ENCODE measurements around the gene ELOVL3. TPM values are rescaled to one million over a fixed set of nuclear protein-coding genes. Genes with fewer than 3 reads are reported as not detected.

Gene ELOVL3
- total and polyA plus RNA-seq, 2 of the 13 experiments (the other 11 are each of a cell fraction or from before 2014, with no cell fraction given) = 0.58 to 0.69 TPM

GRCh38 chr10:102231357-102232318 lies 5.5 kb downstream of the ELOVL3 start (continued):
- no peak for TF ChIP-seq ZNF503 (CRISPR knock-in tag; IDR thresholded peaks at IDR 0.05)
- TF ChIP-seq ZNF484 (CRISPR knock-in tag; IDR thresholded peaks at IDR 0.05; ENCODE audit: borderline replicate concordance, low read depth) = no peak
- peak; percentile 50; the same call in 1 of the 2 replicates for TF ChIP-seq NFKB2 (CRISPR knock-in tag; IDR thresholded peaks at IDR 0.05; ENCODE audit: borderline replicate concordance)
- TF ChIP-seq GATAD1 (CRISPR knock-in tag; IDR thresholded peaks at IDR 0.05) = 0 out of 2 replicates have a peak, but pooled peaks have one; percentile 17
- no peak for TF ChIP-seq JDP2 (CRISPR knock-in tag; IDR thresholded peaks at IDR 0.05; ENCODE audit: borderline replicate concordance)
- TF ChIP-seq ZNF350 (CRISPR knock-in tag; IDR thresholded peaks at IDR 0.05; ENCODE audit: borderline replicate concordance, low read depth) = peak; percentile 31; the same call in 1 of the 2 replicates
- TF ChIP-seq ZSCAN21 (CRISPR knock-in tag; IDR thresholded peaks at IDR 0.05; ENCODE audit: borderline replicate concordance) = peak; percentile 47; the same call in 1 of the 2 replicates
- TF ChIP-seq ETV5 (CRISPR knock-in tag; IDR thresholded peaks at IDR 0.05; ENCODE audit: borderline replicate concordance) = peak; percentile 21; the same call in 1 of the 2 replicates
- no peak for TF ChIP-seq ZBTB42 (CRISPR knock-in tag; IDR thresholded peaks at IDR 0.05)
- TF ChIP-seq XRCC5 (optimal IDR thresholded peaks at IDR 0.05; ENCODE audit: low read length) = peak; percentile 81
- TF ChIP-seq TFAP4 (IDR thresholded peaks at IDR 0.05; ENCODE audit: borderline replicate concordance, low read depth) = no peak
- TF ChIP-seq ZFY (CRISPR knock-in tag; IDR thresholded peaks at IDR 0.05) = peak; percentile 29
- TF ChIP-seq ZBTB33 (CRISPR knock-in tag; IDR thresholded peaks at IDR 0.05) = 0 out of 2 replicates have a peak, but pooled peaks have one; percentile 44
- TF ChIP-seq SYNCRIP (IDR thresholded peaks at IDR 0.05; ENCODE audit: insufficient read depth, low read depth, low read length) = no peak
- no peak; the same call in 1 of the 2 replicates for TF ChIP-seq ARID4A (CRISPR knock-in tag; IDR thresholded peaks at IDR 0.05; ENCODE audit: borderline replicate concordance)
- 0 out of 2 replicates have a peak, but pooled peaks have one; percentile 30 for TF ChIP-seq ZBTB25 (CRISPR knock-in tag; IDR thresholded peaks at IDR 0.05)
- TF ChIP-seq ZNF292 (CRISPR knock-in tag; IDR thresholded peaks at IDR 0.05; ENCODE audit: borderline replicate concordance, low read depth) = 0 out of 2 replicates have a peak, but pooled peaks have one; percentile 46

Data from HepG2 (cell line).